HEK293T (cell line): Measurements from ENCODE around the gene KDM8.
"Not testable (repeated sequence)": the region's sequence is repeated elsewhere in the genome, so short reads cannot be mapped to it uniquely, and the experiment has no call there.

Source experiments
- CTCF ChIA-PET: fragments of 350-600 bp; formaldehyde crosslinking; extraction: SDS; loops from one replicate; lab custom pipeline; 2021; ENCODE audit warnings: antibody characterized with exemption, inconsistent platforms; lab: Yijun Ruan, JAX
- POLR2A ChIA-PET: fragments of 350-600 bp; formaldehyde crosslinking; extraction: SDS; loops from one replicate; lab custom pipeline; 2020; ENCODE audit warnings: antibody characterized with exemption, inconsistent platforms; lab: Yijun Ruan, JAX
- DNase-seq: peaks from one replicate; pipeline ENCODE4 v3.0.0; 2012; ENCODE audit warnings: mixed read lengths; ENCODE audit errors: extremely low spot score
- ARNT ChIP-seq: fragments of 450-650 bp; IDR thresholded peaks from 2 replicates; pipeline ENCODE4 v1.6.1; 2017; ENCODE audit warnings: mild to moderate bottlenecking
- BHLHE40 ChIP-seq: fragments of 450-650 bp; IDR thresholded peaks from 2 replicates; pipeline ENCODE4 v1.6.1; 2016; ENCODE audit warnings: mild to moderate bottlenecking, moderate library complexity, borderline replicate concordance
- CTBP1 ChIP-seq: fragments of 450-650 bp; IDR thresholded peaks from 2 replicates; pipeline ENCODE4 v1.6.1; 2016; ENCODE audit warnings: borderline replicate concordance
- ELF4 ChIP-seq: fragments of 450-650 bp; IDR thresholded peaks from 2 replicates; pipeline ENCODE4 v1.6.1; 2017; ENCODE audit warnings: antibody characterized with exemption
- FOXA1 ChIP-seq: fragments of 450-650 bp; IDR thresholded peaks from 2 replicates; pipeline ENCODE4 v1.6.1; 2016; ENCODE audit warnings: mild to moderate bottlenecking
- FOXK2 ChIP-seq: fragments of 450-650 bp; IDR thresholded peaks from 2 replicates; pipeline ENCODE4 v1.6.1; 2016; ENCODE audit warnings: mild to moderate bottlenecking
- FOXM1 ChIP-seq: fragments of 450-650 bp; IDR thresholded peaks from 2 replicates; pipeline ENCODE4 v1.6.1; 2017; ENCODE audit warnings: mild to moderate bottlenecking, borderline replicate concordance
- HDGF ChIP-seq: fragments of 450-650 bp; IDR thresholded peaks from 2 replicates; pipeline ENCODE4 v1.6.1; 2017; ENCODE audit warnings: antibody characterized with exemption, borderline replicate concordance
- L3MBTL2 ChIP-seq: fragments of 450-650 bp; conservative IDR thresholded peaks from 2 replicates; pipeline ENCODE4 v1.6.1; 2016; ENCODE audit warnings: mild to moderate bottlenecking
- LEF1 ChIP-seq: fragments of 450-650 bp; IDR thresholded peaks from 2 replicates; pipeline ENCODE4 v1.6.1; 2017; ENCODE audit warnings: mild to moderate bottlenecking, borderline replicate concordance
- NFRKB ChIP-seq: fragments of 450-650 bp; IDR thresholded peaks from 2 replicates; pipeline ENCODE4 v1.6.1; 2016; ENCODE audit warnings: mild to moderate bottlenecking, moderate library complexity
- SP1 ChIP-seq: fragments of 450-650 bp; IDR thresholded peaks from 2 replicates; pipeline ENCODE4 v1.6.1; 2017
- SUZ12 ChIP-seq: fragments of 450-650 bp; IDR thresholded peaks from 2 replicates; pipeline ENCODE4 v1.6.1; 2016; ENCODE audit warnings: mild to moderate bottlenecking
- TARDBP ChIP-seq: fragments of 450-650 bp; IDR thresholded peaks from 2 replicates; pipeline ENCODE4 v1.6.1; 2016
- ZNF384 ChIP-seq: fragments of 450-650 bp; IDR thresholded peaks from 2 replicates; pipeline ENCODE4 v1.6.1; 2016
- TF ChIP-seq, protein P1 (sequence below): fragments of 450-650 bp; IDR thresholded peaks from 2 replicates; pipeline ENCODE4 v1.6.1; 2016

Gene KDM8

DNA sequence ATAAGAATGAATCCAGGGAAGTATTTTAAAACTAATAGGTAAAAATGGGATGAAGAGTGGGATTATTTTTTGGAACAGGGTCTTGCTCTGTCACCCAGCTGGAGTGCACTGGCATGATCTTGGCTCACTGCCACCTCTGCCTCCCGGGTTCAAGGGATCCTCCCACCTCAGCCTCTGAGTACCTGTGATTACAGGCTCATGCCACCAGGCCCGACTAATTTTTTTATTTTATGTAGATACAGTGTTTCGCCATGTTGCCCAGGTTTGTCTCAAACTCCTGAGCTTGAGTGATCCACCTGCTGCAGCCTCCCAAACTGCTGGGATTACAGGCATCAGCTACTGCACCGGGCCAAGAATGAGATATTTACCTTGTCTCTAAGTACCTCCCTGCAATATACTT, 43.1 kb downstream of the KDM8 start:
- POLR2A ChIA-PET: no interaction called here
- no peak for DNase-seq
- TF ChIP-seq, protein P1, sequence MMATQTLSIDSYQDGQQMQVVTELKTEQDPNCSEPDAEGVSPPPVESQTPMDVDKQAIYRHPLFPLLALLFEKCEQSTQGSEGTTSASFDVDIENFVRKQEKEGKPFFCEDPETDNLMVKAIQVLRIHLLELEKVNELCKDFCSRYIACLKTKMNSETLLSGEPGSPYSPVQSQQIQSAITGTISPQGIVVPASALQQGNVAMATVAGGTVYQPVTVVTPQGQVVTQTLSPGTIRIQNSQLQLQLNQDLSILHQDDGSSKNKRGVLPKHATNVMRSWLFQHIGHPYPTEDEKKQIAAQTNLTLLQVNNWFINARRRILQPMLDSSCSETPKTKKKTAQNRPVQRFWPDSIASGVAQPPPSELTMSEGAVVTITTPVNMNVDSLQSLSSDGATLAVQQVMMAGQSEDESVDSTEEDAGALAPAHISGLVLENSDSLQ: no peak
- TF ChIP-seq CTBP1 (no peak), TARDBP (no peak), FOXK2 (no peak), LEF1 (no peak), FOXA1 (no peak), SP1 (no peak), NFRKB (no peak), ZNF384 (no peak), SUZ12 (no peak), ELF4 (no peak), HDGF (no peak), BHLHE40 (no peak), L3MBTL2 (no peak), ARNT (no peak), FOXM1 (no peak)
- CTCF ChIA-PET: no interaction called here

DNA sequence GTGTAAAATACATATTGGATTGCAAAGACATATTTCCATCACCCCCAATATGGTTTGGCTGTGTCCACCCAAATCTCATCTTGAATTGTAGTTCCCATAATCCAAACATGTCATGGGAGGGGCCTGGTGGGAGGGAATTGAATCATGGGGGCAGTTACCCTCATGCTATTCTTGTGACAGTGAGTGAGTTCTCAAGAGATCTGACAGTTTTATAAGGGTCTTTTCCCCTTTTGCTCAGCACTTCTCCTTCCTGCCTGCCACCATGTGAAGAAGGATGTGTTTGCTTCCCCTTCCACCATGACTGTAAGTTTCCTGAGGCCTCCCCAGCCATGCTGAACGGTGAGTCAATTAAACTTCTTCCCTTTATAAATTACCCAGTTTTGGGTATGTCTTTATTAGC, 43.8 kb downstream of the KDM8 start:
- DNase-seq, CTCF ChIA-PET, POLR2A ChIA-PET: not testable (repeated sequence)

DNA sequence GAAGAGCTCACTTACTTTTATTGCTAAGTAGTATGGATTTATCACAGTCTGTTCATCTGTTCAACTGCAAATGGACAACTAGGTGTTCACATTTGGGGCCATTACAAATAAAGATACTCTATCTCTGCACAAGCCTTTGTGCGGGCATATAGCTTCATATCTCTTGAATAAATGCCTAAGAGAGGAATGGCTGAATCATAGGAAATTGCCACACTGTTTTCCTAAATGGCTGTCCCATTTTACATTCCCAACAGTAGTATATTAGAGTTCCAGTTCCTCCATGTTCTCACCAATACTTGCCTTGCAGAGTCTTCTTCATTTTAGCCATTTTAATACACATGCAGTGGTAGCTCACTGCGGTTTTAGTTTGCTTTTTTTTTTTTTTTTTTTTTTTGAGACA, 44.7 kb downstream of the KDM8 start:
- no peak for TF ChIP-seq NFRKB
- ChIA-PET POLR2A (no interaction called here), CTCF (no interaction called here)
- DNase-seq: no peak

DNA sequence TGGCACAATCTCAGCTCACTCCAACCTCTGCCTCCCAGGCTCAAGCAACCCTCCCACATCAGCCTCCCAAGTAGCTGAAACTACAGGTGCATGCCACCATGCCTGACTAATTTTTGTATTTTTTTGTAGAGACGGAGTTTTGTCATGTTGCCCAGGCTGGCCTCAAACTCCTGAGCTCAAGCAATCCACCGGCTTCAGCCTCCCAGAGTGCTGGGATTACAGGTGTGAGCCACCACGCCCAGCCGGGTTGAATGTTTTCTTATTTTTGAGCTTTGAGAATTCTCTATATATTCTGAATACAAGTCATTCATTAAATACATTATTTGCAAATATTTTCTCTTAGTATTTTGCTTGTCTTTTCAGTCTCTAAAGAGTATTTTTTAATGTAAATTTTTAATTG, 45.6 kb downstream of the KDM8 start:
- CTCF ChIA-PET: interaction anchor here (0.8 kb wide), 1 partner anchor 15 kb away, joined by 3 read pairs; no protein-coding TSS in a partner anchor

DNA sequence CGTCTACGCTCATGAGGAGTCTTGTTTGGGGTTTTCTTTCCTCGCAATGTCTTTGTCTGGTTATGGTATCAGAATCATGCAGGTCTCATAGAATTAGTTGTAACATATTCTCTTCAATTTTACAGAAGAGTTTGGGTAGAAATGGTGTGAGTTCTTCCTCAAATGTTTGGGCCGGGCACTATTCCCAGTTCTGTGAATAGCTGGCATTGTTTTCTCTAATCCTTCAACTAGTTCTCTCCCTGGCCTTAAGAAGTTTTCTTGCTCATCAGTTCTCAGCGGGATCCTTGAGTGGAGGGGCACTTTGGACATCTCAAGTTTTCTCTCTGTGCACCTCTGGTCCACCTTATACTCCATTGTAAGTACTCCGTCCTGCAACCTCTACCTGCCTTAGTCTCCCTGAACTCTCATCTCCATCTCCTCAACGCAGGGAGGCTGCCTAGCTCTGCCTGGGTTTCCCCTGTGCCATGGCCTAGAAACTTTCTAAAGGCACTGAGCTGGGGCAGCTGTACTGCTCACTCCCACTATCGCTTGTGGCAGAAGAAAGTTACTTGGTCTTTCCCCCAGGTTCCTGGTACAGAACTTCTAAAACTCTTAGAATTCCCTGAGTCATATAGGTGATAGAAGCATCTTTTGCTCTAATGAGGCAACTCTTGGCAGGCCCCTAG, 48.3 kb downstream of the KDM8 start:
- TF ChIP-seq TARDBP (no peak), LEF1 (no peak), BHLHE40 (no peak), FOXA1 (no peak), HDGF (no peak), ELF4 (no peak), FOXM1 (no peak), SP1 (no peak), SUZ12 (no peak), NFRKB (no peak), ARNT (no peak), ZNF384 (no peak), CTBP1 (no peak)
- TF ChIP-seq, protein P1: no peak
- ChIA-PET POLR2A (no interaction called here), CTCF (interaction anchor here (0.6 kb wide), 1 partner anchor 205 kb away, joined by 4 read pairs; no protein-coding TSS in a partner anchor)
- no peak for DNase-seq

More for the DNA sequence above, 45.6 kb downstream of the KDM8 start:
- DNase-seq, POLR2A ChIA-PET: not testable (repeated sequence)

DNA sequence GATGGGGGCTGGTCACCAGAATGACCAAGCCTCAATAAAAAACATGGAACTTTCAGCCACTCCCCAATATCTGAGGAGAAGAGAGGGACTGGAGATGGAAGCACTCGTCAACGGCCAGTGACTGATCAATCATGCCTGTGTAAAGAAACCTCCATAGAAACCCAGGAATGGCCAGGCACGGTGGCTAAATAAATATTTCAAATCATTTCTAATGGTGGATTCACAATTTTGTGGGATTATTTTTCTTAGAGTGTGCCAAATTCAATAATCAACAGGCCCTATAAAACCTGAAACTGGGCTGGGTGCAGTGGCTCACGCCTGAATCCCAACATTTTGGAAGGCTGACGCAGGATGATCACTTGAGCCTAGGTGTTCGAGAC, 48.9 kb downstream of the KDM8 start:
- DNase-seq: no peak
- ChIA-PET CTCF (no interaction called here), POLR2A (no interaction called here)
- no peak for TF ChIP-seq BHLHE40
- no peak for TF ChIP-seq ARNT
- no peak for TF ChIP-seq ZNF384
- TF ChIP-seq ELF4: no peak
- TF ChIP-seq FOXA1: no peak
- no peak for TF ChIP-seq FOXK2
- TF ChIP-seq SUZ12: no peak
- TF ChIP-seq LEF1: no peak
- no peak for TF ChIP-seq SP1
- TF ChIP-seq, protein P1: no peak
- TF ChIP-seq HDGF: no peak
- TF ChIP-seq NFRKB: no peak
- no peak for TF ChIP-seq TARDBP
- TF ChIP-seq CTBP1: no peak
- no peak for TF ChIP-seq L3MBTL2
- TF ChIP-seq FOXM1: no peak

DNA sequence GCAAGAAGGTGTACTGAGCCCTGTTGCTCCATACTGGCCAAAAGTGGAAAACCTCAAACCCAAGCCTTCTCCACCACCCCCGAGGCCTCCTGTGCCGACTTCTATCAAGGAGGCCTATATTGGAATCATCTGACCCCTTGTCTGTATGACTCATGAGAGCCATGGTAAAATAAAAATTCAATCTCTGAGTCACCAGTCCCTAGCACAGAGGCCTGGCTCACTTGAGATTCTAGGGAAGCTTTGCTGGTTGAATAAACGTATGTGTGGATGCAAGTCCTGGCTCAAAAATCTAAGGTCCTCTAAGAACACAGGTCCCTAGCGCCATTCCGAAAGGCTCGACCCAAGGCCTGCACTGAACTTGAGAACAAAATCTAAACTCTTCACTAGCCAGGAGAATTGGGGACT, 50.2 kb downstream of the KDM8 start:
- ChIA-PET CTCF (no interaction called here), POLR2A (no interaction called here)
- DNase-seq: no peak
- TF ChIP-seq FOXK2 (no peak), L3MBTL2 (no peak), FOXM1 (no peak), TARDBP (no peak), ARNT (no peak)
